H1 (cell line): ENCODE data around the gene GDPD2. TPM values are rescaled to one million over a fixed set of nuclear protein-coding genes. Genes with fewer than 3 reads are reported as not detected.

Experiments used
- ASH2L ChIP-seq: fragments of 200-600, 300-600 bp; sonication (generic); IDR thresholded peaks from one replicate; pipeline ENCODE4 v1.7.1; 2017; ENCODE audit warnings: low read length
- CHD7 ChIP-seq: fragments of 300-600 bp; sonication (generic); IDR thresholded peaks from 2 replicates; pipeline ENCODE4 v1.7.1; 2012; ENCODE audit warnings: low read length, moderate library complexity, mild to moderate bottlenecking, inconsistent platforms; ENCODE audit not compliant: insufficient replicate concordance
- KDM4A ChIP-seq: IDR thresholded peaks from one replicate; pipeline ENCODE4 v1.7.1; 2012; ENCODE audit warnings: low read depth, mild to moderate bottlenecking, moderate library complexity, low read length, inconsistent platforms; ENCODE audit not compliant: severe bottlenecking
- RAD21 ChIP-seq, 2 experiments: IDR thresholded peaks in 1 of 2; conservative IDR thresholded peaks in 1 of 2; 2 replicates each; pipeline ENCODE4 v1.6.1; 2011; ENCODE audit warnings: low read depth in 2 of 2, low read length in 2 of 2, improper control_type of control experiment in 1 of 2, inconsistent platforms in 1 of 2, mild to moderate bottlenecking in 1 of 2, moderate library complexity in 1 of 2
- RXRA ChIP-seq: IDR thresholded peaks from 2 replicates; pipeline ENCODE4 v1.6.1; 2011; ENCODE audit warnings: low read depth, mild to moderate bottlenecking, low read length, moderate library complexity; ENCODE audit not compliant: insufficient read depth
- TAF7 ChIP-seq: optimal IDR thresholded peaks from 2 replicates; pipeline ENCODE3; 2011; ENCODE audit warnings: low read depth, mild to moderate bottlenecking, inconsistent platforms, low read length, moderate library complexity, borderline replicate concordance
- YY1 ChIP-seq: IDR thresholded peaks from 2 replicates; pipeline ENCODE4 v1.6.1; 2011; ENCODE audit warnings: low read depth, mild to moderate bottlenecking, low read length
- polyA plus RNA-seq, 7 experiments: library from polyadenylated mRNA; depleted of rRNA in 3 of 7; stranded (reverse) in 5 of 7; unstranded in 2 of 7; fragments of >200 nt in 5 of 7; fragments of 200-250 nt in 2 of 7; gene quantifications; 1 replicate in 5 of 7; 2 replicates in 1 of 7; 4 replicates in 1 of 7; pipeline versions ENCODE4 v1.2.1 to v1.2.3, GENCODE V29; 2011 to 2013; ENCODE audit warnings: missing spikeins in 2 of 7, mixed read lengths in 2 of 7
- total RNA-seq: library from RNA; stranded (reverse); fragmentation: NEBNext Ultra II Directional; extraction: Animal tissue kit (Norgen Biotek cat#: 25700); gene quantifications from 2 replicates; pipeline ENCODE4 v1.2.1, GENCODE V29; 2021

GDPD2 gene
- total and polyA plus RNA-seq, 2 of the 8 experiments (the other 6 are each of a cell fraction or from before 2014, with no cell fraction given): 25.6 to 68.3 TPM

- TF ChIP-seq CHD7 (no peak), ASH2L (no peak), YY1 (0 out of 2 replicates have a peak, but pooled peaks have one; percentile 17), KDM4A (peak; percentile 33), RXRA (no peak), RAD21 (IDR thresholded peaks at IDR 0.05 in 1 of 2, conservative IDR thresholded peaks at IDR 0.05 in 1 of 2; ENCODE audit: low read depth in 2 of 2, low read length in 2 of 2) (no peak), TAF7 (no peak)
Measured at GRCh38 chrX:70444326-70444945, 21.3 kb downstream of the GDPD2 start, which contains the start of gene DLG3 (continued).
